Sciatic nerve (tissue), 2 donors: ENCODE measurements around the gene PC. TPM values are rescaled to one million over a fixed set of nuclear protein-coding genes. Genes with fewer than 3 reads are reported as not detected.

Experiments used
- ATAC-seq: fragments of 200-7000 bp; cut with Tn5 transposase; one replicate; pipeline ENCODE4 v1.9.1; 2020; ENCODE audit warnings: mild to moderate bottlenecking, moderate library complexity
- DNase-seq: peaks from one replicate; pipeline ENCODE4 v3.0.0-alpha.2; 2020; ENCODE audit warnings: low spot score
- intact Hi-C: fragments of 100-400 bp; cut with DNase I; formaldehyde crosslinking; loops from one replicate; pipeline ENCODE4 v1.14.2; 2022
- total RNA-seq: library from RNA; stranded (reverse); fragmentation: NEBNext Ultra II Directional; extraction: Animal tissue kit (Norgen Biotek cat#: 25700); gene quantifications from one replicate; pipeline ENCODE4 v1.2.1, GENCODE V29; 2021
- donor health status: DM: no; HTN: no; CAD: no.
- donor health status: DM: no; HTN: no; CAD: no.

PC gene
- total RNA-seq, 1 donor from 2014 or later, result 103 TPM

DNA sequence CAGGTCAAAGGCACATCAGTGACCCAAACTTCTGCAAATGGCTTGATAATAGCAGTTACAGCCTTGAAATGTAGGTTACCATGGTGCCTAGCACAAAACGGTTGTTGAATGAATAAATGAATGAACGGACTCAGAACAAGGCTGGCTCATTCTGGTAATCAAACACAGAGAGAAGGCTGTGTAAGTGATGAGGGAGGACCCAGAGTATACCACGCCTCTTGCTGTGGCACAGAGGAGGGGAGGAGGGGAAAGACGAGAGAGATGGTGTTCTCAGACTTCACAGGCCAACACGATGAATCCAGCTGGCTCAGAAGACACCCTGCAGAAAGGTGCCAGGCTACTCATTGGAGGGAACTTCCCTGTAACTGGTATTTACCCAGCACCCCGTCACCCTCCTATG lies 38.3 kb downstream of the PC start:
- intact Hi-C loops, result no loop called here
- DNase-seq, result no peak
- ATAC-seq, result no peak

DNA sequence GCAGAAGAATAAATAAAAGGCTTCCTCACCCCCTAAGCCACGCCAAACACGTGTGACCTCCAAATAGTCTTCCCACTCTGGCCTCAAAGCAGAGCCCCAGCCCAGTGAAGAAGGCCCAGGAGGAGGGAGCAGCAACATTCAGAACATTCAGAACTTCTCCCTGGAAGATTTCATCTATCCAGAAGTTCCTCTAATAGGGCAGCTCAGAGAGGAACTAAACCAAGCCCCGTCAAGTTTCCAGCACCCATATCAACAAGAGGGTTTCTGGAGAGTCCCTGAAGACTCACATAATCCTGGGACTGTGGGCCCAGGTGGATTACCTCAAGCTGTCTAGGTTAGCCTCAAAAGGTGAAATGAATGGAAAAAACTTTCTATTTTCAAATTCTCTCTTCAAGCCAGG lies 39.4 kb downstream of the PC start:
- DNase-seq (no peak), ATAC-seq (no peak)
- intact Hi-C loops, result no loop called here

DNA sequence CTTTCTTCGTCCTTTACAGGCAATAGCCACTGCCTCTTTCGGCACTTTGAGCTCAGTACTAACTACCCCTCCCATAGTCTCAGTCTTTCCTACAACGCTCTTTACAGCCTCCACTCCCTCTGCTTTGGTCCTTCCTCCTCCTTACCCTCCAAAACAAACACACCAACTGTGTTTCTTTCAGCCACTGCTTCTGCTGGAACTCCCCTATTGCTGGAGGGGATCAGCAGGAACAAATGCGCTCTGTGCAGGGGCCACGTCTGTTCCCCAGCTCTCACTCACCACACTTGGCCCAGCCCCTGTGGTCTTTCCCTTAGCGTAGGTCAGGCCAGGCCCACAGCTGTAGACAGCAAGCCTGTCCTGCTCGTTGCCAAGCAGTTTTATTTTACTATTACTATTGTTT lies 42.3 kb downstream of the PC start:
- ATAC-seq (peak; percentile 76), DNase-seq (no peak)
- intact Hi-C loops, result no loop called here

DNA sequence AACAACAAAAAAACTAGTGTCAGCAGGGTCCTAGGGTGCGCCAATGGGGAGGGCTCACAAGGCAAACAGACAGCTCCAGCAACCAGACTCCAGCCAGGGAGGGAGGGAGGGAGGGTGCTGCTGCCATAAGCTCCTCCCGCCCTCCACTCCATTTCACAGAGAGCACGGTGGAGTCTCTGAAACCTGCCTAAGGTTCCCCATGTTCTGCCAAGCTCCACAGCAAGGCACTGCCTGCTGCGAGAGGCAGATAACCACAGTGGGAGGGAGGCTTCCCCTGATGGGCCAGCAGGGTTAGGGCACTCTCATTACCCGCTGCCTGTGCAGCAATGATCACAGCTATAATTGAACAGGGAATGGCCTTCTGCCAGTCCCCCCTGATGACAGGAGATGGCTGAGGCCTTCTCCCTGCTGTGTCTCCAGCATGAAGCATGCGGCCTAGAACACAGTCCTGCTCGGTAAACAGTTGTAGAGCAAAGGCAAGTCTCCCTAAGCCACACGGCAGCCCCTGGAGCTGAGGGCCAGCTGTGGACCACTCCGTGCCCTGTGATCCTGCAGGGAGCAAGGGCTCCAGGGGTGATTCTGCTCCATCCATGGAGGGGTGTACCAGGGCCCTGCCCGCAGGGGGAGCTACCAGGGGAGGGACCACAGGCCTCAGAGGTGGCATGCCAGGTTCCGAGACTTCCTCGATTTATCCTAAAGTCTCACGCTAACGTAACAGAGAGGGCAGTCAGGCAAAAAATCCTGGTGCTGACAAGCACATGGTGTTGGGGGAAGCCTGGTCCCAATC lies 42.9 kb downstream of the PC start:
- DNase-seq (no peak), ATAC-seq (peak; percentile 21)
- intact Hi-C loops, result no loop called here

DNA sequence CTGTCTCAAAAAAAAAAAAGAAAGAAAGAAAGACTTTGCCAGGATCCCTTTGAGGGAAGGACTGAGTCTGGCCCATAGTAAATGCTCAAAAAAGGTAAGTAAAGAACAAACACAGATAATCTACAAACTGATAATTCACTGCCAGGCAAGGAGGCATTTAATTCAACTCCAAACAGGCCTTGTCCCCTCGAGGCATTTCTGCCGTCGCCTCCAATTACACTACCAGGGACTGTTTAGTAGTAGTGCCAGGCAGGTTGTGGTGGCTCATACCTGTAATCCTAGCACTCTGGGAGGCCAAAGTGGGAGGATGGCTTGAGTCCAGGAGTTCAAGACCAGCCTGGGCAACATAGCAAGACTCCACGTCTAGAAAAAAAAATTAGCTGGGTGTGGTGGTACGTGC lies 43.7 kb downstream of the PC start:
- no peak for DNase-seq
- no peak for ATAC-seq

DNA sequence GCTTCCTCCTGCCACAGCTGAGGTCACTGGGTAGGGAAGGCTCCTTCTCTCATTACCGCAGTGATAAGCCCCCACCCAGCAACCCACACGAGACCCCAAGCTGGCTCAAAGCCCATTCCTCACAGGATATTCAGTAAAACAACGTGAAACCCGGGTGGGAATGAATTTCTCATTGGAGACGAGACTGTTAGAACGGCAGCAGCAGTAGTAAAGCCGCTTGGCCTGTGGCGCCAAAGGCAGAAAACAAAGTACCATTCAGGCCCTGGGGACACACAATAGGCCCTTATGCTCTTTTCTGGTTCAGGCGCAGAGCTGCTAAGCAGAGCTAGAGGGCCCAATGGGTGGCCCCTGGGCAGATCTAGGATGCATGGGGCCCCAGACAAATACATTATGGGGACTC lies 45.3 kb downstream of the PC start:
- no peak for DNase-seq
- peak; percentile 47 for ATAC-seq
- intact Hi-C loops, result no loop called here

More for the DNA sequence above, 43.7 kb downstream of the PC start:
- intact Hi-C loops, result no loop called here

DNA sequence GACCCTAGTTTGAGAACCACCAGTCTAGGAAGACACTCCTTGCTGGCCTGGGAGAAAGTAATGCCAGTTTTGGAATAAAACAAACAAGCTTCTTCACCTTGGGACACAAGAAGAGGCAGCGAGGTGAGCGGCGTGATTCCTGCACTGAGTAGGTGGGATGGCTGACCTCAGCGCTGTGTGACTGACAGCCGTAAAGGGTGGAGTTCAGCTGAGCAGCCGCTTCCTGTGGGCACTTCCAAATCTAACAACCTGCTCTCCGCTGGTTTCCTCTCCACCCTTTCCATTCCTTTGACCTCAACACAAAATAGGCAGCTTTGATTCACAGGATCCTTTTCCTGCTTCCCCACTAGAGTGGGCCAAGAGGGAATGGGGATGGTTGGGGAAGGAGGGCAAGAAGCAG lies 45.8 kb downstream of the PC start:
- no peak for ATAC-seq
- intact Hi-C loops, result no loop called here

DNA sequence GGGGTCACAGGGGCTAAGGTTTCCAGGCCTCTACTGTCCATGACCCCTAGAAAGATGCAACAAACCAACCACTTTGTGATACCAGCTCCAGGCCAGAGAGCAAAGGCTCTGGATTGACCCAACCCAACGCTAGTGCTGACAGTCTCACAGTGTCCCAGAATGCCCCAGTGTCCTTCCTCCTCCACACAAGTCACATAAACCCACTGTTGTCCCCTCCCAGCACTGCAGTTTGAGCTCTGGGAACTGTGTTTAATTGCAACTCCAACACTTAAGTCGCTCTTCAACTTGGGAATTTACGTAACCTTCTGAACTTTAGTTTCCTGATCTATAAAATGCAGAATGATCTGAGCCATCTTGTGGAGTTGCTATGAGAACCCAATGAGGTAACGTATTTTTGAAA lies 47.5 kb downstream of the PC start:
- DNase-seq, result no peak
- no peak for ATAC-seq
- intact Hi-C loops, result no loop called here

More for the DNA sequence above, 45.8 kb downstream of the PC start:
- no peak for DNase-seq

DNA sequence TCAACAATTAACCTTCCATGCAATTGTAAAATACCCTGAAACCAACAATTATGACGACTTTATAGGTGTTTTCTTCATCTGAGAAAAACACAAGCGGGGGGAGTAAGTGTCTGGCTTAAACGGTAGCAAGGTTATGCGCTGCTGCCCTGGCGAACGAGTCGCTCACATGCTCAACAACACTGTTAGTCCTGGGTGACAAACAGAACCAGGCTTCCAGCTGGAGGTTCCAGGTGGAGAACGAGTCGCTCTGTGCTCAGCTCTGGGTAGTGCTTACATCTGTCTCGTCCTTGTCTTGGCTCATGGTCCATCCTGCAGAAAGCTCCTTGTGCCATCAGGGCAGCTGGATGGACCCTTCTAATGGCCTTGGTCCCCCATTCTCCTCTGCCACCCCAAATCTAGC lies 48.2 kb downstream of the PC start:
- intact Hi-C loops, result no loop called here
- DNase-seq (no peak), ATAC-seq (no peak)

DNA sequence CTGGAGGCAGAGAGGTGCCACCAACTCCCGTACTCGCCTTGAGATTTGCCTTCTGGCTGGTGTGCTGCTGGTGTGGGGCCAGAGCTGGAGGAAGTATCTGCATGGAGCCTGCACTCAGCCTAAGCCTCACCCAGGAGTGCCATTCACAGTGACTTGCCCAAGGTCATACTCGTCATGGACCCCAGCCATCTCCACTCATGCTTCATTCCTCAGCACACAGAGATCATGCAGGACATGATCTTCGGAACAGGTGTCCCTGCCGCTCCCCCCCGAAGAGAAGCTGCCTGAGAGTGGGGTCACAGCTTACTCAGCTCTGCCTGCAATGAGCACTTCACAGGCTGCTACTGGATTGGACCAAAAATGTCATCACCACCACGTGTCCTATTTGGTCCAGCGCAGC lies 49.0 kb downstream of the PC start:
- ATAC-seq, result no peak
- intact Hi-C loops, result no loop called here
- DNase-seq, result no peak

DNA sequence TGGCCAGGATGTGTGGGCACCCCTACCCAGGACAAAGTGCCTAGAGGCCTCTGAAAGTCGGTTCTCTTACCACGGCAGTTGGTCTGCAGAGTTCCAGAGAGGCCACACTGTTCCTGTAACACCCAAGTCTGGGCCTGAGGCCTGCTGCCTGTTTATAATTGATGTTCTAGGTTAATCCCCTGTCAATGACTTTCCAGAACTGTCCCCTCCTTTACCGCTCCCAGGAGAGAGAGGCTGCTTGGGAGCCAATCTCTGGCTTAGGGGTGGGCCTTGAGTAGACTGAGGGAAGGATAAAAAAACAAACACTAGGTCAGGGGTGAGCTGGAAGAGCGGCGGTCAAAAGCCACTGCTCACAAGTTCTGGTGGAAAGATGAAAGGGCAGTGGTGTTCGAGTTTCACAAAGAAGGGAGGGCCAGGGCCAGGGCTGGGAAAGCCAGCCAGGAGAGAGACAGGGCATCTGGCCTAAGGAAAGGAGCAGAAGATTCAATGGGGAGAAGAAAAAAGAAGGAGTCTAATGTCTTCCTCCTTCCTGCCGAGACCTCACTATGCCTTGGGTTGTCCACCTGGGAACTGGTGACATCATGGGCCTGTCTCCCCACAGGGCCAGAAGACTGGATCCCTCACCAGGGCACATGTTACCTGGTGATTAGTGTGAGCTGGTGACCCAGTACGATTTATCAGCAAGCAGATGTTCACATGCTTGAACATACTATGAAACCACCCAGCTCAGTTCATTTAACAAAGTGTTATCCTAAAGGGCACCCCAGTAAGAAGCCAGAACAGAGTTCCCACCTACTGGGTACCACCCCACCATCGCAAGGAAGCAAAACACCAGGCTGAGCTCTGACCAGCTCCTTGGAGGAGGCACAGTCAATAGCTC lies 50.2 kb downstream of the PC start:
- peak; percentile 77 for ATAC-seq
- intact Hi-C loops, result no loop called here

DNA sequence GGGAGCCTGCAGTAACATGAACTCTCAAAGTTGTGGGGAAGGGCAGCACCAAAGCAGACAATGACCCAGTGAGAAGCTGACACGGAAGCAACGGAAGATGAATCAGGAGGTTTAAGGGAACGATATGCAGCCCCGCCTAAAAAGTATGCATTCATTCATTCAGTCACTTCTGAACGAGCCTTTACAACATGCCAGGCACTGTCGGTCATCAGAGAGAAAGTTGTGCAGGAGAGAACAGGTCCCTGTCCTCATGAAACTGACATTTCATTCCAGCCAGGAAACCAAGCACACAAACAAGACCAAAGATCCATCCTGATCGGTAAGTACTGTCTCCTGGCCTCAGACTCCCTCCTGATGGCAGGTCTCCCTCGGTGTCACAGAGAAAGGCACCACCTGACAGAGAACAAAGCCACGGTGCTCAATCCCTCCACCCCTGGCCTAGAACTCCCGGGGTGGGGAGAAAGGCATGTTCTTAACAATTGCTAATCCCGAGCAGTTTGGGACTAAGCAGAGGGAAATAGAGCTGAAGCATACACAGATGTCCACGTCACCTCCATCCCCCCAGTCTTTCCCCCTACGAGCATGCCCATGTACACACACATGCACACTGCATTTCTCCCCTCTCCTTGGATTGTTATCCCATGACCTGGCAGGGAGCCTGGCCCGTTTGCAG lies 52.0 kb downstream of the PC start:
- ATAC-seq (peak; percentile 47), DNase-seq (peak; percentile 78)
- intact Hi-C loops, result no loop called here

More for the DNA sequence above, 50.2 kb downstream of the PC start:
- DNase-seq, result no peak

DNA sequence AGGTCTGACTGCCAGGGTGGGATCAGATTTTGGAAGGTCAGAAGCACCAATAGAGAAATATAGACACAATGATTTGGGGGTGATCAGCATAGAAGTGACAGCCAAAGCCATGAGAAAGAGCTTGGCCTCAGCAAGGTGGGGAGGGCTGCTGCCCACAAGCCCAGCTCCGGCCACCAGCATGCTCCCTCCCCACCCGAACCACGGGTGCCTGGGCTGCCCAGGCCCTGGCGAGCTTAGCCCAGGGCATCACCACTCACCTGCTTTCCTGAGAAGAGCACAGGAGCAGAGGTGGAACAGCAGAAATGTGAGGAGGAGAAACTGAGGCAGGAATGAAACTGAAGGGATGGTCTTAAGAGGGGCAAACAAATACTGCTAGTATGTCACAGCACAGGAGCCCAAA lies 52.6 kb downstream of the PC start:
- intact Hi-C loops, result no loop called here
- DNase-seq (no peak), ATAC-seq (no peak)

DNA sequence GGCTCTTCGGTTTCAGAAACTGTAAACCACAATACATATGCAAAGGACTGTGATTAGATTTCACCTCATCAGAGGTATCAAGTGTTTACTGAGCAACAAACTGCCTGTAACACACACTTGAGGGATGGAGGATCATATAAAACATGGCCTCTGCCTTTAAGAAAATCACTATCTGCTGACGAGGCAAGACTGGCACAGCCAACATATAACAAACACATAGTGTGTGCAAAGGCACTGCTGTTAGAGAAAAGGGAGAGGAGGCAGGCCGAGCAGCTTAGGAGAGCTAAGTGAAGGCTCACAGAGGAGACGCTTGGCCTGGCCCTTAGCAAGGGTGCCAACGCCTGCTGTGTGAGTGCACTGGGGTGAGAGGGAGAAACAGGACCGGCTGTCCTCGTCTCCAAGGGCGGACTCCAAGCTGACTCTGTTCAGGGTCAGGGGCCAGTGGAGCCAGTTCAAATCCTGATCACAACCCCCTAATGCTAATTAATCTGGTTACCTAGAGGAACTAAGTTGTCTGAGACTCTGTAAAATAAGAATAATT lies 53.1 kb downstream of the PC start:
- intact Hi-C loops, result no loop called here
- no peak for DNase-seq
- no peak for ATAC-seq

DNA sequence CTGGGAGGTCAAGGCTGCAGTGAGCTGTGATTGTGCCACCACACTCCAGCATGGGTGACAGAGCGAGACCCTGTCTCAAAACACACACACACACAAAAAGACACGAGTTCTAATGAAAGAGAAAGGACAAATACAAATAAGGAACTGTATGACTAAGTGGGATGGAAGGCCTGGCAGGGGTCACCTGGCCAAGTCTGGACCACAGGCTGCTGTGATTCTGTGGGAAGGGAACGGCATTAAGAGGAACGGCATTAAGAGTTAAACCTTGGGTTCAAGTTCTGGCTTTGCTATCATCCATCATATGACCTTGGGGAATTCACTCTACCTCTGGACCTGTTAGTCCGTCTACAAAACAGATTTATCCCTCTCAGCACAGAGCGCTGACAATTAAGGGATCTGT lies 53.6 kb downstream of the PC start:
- intact Hi-C loops, result no loop called here
- DNase-seq, result no peak
- no peak for ATAC-seq

DNA sequence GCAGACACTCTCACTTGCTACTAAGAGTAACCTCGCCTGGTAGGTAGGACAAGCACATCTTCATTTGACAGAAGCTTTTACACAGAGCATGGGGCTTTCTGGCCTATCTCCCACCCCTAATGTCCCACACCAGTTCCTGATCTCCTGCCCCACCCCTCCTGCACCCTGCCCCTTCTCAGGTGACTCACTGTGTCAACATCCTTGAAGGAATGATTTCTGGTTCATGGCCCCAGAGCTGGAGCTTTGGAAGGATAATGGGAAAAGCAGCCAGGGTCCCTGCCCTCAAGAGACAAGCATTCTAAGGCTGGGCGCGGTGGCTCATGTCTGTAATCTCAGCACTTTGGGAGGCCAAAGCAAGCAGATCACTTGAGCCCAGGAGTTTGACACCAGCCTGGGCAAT lies 54.1 kb downstream of the PC start:
- intact Hi-C loops, result no loop called here
- DNase-seq, result no peak
- ATAC-seq, result no peak

DNA sequence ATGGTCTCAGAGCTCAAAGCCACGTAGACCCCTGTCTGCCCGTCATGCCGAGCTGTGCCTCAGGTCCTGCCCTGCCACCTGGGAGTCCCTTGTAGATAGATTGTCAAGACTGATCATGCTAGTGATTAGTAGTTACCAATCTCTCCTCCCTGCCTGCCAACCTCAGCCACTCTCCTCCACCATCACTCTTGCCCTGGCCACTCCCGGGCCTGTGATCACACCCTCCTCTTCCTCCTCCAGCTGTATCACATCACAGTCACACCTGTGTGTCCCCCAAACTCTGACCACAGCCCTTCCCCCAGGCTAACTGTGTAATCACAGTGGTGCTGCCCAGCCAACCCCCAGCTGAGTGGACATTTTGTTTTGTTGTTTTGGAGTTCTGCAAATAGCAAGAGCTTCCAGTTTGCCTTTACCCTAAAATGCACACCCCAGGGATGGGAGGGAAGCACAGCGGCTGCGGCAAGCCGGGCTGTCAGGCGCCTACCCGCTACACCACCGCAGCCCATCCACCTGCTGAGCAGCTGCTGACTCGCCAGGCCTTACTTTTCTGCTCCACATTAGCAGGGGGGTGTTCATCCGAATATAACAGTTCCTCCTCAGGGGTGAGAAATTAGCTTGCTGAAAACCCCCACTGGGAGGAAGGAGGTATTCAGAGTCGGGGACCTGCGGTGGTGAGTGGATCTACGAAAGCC lies 55.6 kb downstream of the PC start:
- intact Hi-C loops, result no loop called here
- ATAC-seq, result no peak
- no peak for DNase-seq

DNA sequence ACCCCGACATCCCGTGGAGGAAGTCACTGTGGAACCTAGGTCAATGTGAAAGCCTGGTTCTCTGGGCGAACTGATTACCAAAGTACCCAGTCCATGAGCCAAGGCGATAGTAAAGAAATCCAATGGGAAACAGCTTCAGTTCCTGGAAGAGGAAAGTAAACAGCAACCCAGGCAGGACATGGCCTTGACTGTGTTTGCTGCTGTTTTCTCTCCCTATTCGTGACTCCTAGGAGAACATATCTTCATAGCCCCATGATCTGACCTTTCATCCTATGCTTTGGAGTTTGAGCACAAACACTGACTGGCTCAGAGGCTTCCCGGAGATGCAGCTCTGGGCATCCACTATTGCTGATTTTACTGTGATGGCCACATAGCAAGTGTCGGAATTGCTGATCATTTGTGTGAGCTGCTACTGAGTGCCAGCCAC lies 56.2 kb downstream of the PC start:
- no peak for DNase-seq
- ATAC-seq, result no peak
- intact Hi-C loops, result no loop called here

DNA sequence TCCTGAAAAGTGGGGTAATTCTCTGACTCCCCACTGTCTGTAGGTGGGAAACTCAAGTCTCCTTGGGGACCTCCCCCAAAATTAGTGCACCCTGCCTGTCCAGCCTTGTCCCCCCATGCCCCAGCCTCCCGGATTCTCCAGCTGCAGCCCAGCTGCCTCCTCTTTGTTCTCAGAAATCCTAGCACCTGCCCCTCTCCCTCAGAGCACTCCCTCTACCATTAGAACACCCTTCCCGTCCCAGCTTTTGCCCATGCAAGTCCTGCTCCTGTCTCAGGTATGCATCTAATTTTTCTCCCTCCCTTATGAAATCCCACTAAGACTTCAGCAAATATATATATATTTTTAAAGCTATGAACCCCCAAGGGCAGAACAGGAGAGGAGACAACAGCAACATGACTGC lies 64.0 kb downstream of the PC start:
- no peak for DNase-seq
- intact Hi-C loops, result no loop called here
- ATAC-seq, result no peak
